A549 (cell line): ENCODE measurements around the gene EIF6. TPM values are rescaled to one million over a fixed set of nuclear protein-coding genes. Genes with fewer than 3 reads are reported as not detected.

Source experiments
- ATAC-seq, 2 experiments: fragments of 200-7000 bp in 1 of 2; fragments of >200 bp in 1 of 2; cut with Nextera tagmentation in 1 of 2; cut with Tn5 transposase in 1 of 2; 3 replicates each; pipeline versions ENCODE4 v1.8.0 to v1.9.1; 2018 to 2020; ENCODE audit warnings: mild to moderate bottlenecking in 1 of 2, moderate library complexity in 1 of 2
- CTCF ChIA-PET: fragments of 300-600 bp; sonication (Branson Sonifier 250); formaldehyde crosslinking; extraction: SDS; loops from one replicate; lab custom pipeline; 2021; ENCODE audit warnings: antibody characterized with exemption, inconsistent platforms; lab: Yijun Ruan, JAX
- POLR2A ChIA-PET: fragments of 350-600 bp; formaldehyde crosslinking; extraction: SDS; loops from one replicate; lab custom pipeline; 2021; ENCODE audit warnings: antibody characterized with exemption, inconsistent platforms; lab: Yijun Ruan, JAX
- DNase-seq, 2 experiments: peaks; one replicate each; pipeline versions ENCODE4 v3.0.0 to v3.0.0-alpha.2; 2011 to 2016; ENCODE audit warnings: low read depth in 1 of 2, low spot score in 1 of 2
- FAIRE-seq: peaks from 2 replicates; lab custom pipeline; 2011; peaks lifted over from hg19 to GRCh38; lab: Jason Lieb, UNC
- H3K27ac ChIP-seq, 2 experiments: fragments of >200 bp; sonication (Bioruptor Twin); formaldehyde crosslinking; 3 replicates each; pipeline ENCODE4 v1.5.1; 2016 to 2017
- H3K4me1 ChIP-seq: fragments of >200 bp; sonication (Bioruptor Twin); formaldehyde crosslinking; 3 replicates; pipeline ENCODE4 v1.6.1; 2016
- H3K4me2 ChIP-seq: fragments of >200 bp; sonication (Bioruptor Twin); formaldehyde crosslinking; 3 replicates; pipeline ENCODE4 v1.6.1; 2016
- H3K4me3 ChIP-seq: fragments of >200 bp; sonication (Bioruptor Twin); formaldehyde crosslinking; 3 replicates; pipeline ENCODE4 v1.5.1; 2016
- H3K9me3 ChIP-seq: fragments of >200 bp; sonication (Bioruptor Twin); formaldehyde crosslinking; 3 replicates; pipeline ENCODE4 v1.6.1; 2016
- BHLHE40 ChIP-seq: IDR thresholded peaks from 2 replicates; pipeline ENCODE4 v1.6.1; 2012; ENCODE audit warnings: low read depth, low read length, inconsistent platforms
- CBX2 ChIP-seq: fragments of 200-600 bp; sonication (generic); IDR thresholded peaks from 2 replicates; pipeline ENCODE4 v1.6.1; 2016; ENCODE audit warnings: low read depth, mild to moderate bottlenecking, borderline replicate concordance
- CHD2 ChIP-seq: fragments of 150-350 bp; IDR thresholded peaks from 2 replicates; pipeline ENCODE4 v1.6.1; 2014; ENCODE audit warnings: low read length; ENCODE audit not compliant: partially characterized antibody
- CTCF ChIP-seq: fragments of >200 bp; sonication (Bioruptor Twin); formaldehyde crosslinking; IDR thresholded peaks from 3 replicates; pipeline ENCODE4 v1.5.1; 2016
- EHF ChIP-seq: fragments of 250-450 bp; sonication (Bioruptor Pico); IDR thresholded peaks from 2 replicates; pipeline ENCODE4 v1.5.0; 2020; ENCODE audit warnings: mild to moderate bottlenecking
- FOSL2 ChIP-seq, 2 experiments: fragments of 450-650 bp in 1 of 2; fragments of >200 bp in 1 of 2; sonication (Bioruptor Twin) in 1 of 2; formaldehyde crosslinking; IDR thresholded peaks; 2 replicates each; pipeline versions ENCODE4 v1.5.0 to v1.6.1; 2016 to 2020; ENCODE audit warnings: mild to moderate bottlenecking in 1 of 2, moderate library complexity in 1 of 2
- GATA3 ChIP-seq: IDR thresholded peaks from 2 replicates; pipeline ENCODE4 v1.6.1; 2012; ENCODE audit warnings: borderline replicate concordance
- HEYL ChIP-seq: fragments of 250-450 bp; sonication (Bioruptor Pico); IDR thresholded peaks from 2 replicates; pipeline ENCODE4 v1.8.0; 2021; ENCODE audit warnings: mild to moderate bottlenecking, moderate library complexity
- HOXB13 ChIP-seq: fragments of 250-450 bp; sonication (Bioruptor Pico); IDR thresholded peaks from 2 replicates; pipeline ENCODE4 v1.5.0; 2020; ENCODE audit warnings: low read depth, mild to moderate bottlenecking, moderate library complexity
- JUN ChIP-seq, 2 experiments: fragments of >200 bp; sonication (Bioruptor Twin); formaldehyde crosslinking; IDR thresholded peaks; 2 replicates in 1 of 2; 3 replicates in 1 of 2; pipeline ENCODE4 v1.6.1; 2016 to 2017
- KDM1A ChIP-seq: fragments of 200-600 bp; sonication (generic); IDR thresholded peaks from 2 replicates; pipeline ENCODE4 v1.6.1; 2016; ENCODE audit warnings: low read depth, mild to moderate bottlenecking
- KDM5A ChIP-seq: fragments of 200-600 bp; sonication (generic); IDR thresholded peaks from 2 replicates; pipeline ENCODE4 v1.6.1; 2016; ENCODE audit warnings: antibody characterized with exemption, mild to moderate bottlenecking
- MAFK ChIP-seq: fragments of 450-650 bp; IDR thresholded peaks from 2 replicates; pipeline ENCODE4 v1.6.1; 2014; ENCODE audit not compliant: partially characterized antibody
- MAZ ChIP-seq: fragments of 150-350 bp; IDR thresholded peaks from 2 replicates; pipeline ENCODE4 v1.6.1; 2014; ENCODE audit warnings: antibody characterized with exemption, low read depth, low read length, borderline replicate concordance
- NFE2L2 ChIP-seq: fragments of 150-350 bp; conservative IDR thresholded peaks from 2 replicates; pipeline ENCODE4 v1.6.1; 2014; ENCODE audit warnings: low read length
- NPAS2 ChIP-seq: fragments of 250-450 bp; sonication (Bioruptor Pico); IDR thresholded peaks from 2 replicates; pipeline ENCODE4 v1.8.0; 2022; ENCODE audit warnings: mild to moderate bottlenecking, moderate library complexity, borderline replicate concordance
- NR3C1 ChIP-seq: fragments of >200 bp; sonication (Bioruptor Twin); formaldehyde crosslinking; IDR thresholded peaks from 3 replicates; pipeline ENCODE4 v1.6.1; 2017
- PBX3 ChIP-seq: IDR thresholded peaks from 2 replicates; pipeline ENCODE4 v1.6.1; 2012
- POLR2A ChIP-seq: IDR thresholded peaks from 2 replicates; pipeline ENCODE4 v1.6.1; 2012; ENCODE audit warnings: mild to moderate bottlenecking, low read length
- POLR2AphosphoS2 ChIP-seq: conservative IDR thresholded peaks from 2 replicates; pipeline ENCODE4 v1.6.1; 2012; ENCODE audit warnings: low read length, improper control_type of control experiment, inconsistent platforms
- REST ChIP-seq: fragments of 200-600 bp; sonication (generic); IDR thresholded peaks from 2 replicates; pipeline ENCODE4 v1.6.1; 2016; ENCODE audit warnings: antibody characterized with exemption, mild to moderate bottlenecking, moderate library complexity
- RNF2 ChIP-seq: fragments of 200-600 bp; sonication (generic); IDR thresholded peaks from 2 replicates; pipeline ENCODE4 v1.6.1; 2016; ENCODE audit warnings: low read depth, mild to moderate bottlenecking, antibody characterized with exemption, moderate library complexity, borderline replicate concordance
- SREBF2 ChIP-seq: fragments of 450-650 bp; IDR thresholded peaks from 2 replicates; pipeline ENCODE4 v1.6.1; 2014; ENCODE audit warnings: mild to moderate bottlenecking, moderate library complexity
- ZC3H11A ChIP-seq: fragments of 450-650 bp; IDR thresholded peaks from 2 replicates; pipeline ENCODE4 v1.6.1; 2014; ENCODE audit warnings: antibody characterized with exemption, mild to moderate bottlenecking
- ZFP36 ChIP-seq: fragments of 450-650 bp; IDR thresholded peaks from 2 replicates; pipeline ENCODE4 v1.6.1; 2014; ENCODE audit warnings: borderline replicate concordance; ENCODE audit not compliant: partially characterized antibody
- WGBS: methylation state at CpG from one replicate; pipeline ENCODE4 v1.1.6; 2017; ENCODE audit errors: missing lambda C conversion rate; 5-methylcytosine and 5-hydroxymethylcytosine counted together
- polyA plus RNA-seq, 4 experiments: library from polyadenylated mRNA; depleted of rRNA in 3 of 4; stranded (reverse); fragments of >200 nt; fragmentation: RNase III in 1 of 4; extraction: RNeasy Plus Mini Kit Qiagen cat#74134 plus additional on column Dnase treatment in 1 of 4; gene quantifications; 2 replicates in 3 of 4; 3 replicates in 1 of 4; pipeline ENCODE4 v1.2.3, GENCODE V29; 2011 to 2017
- TF ChIP-seq, protein P1 (sequence below): fragments of 450-650 bp; IDR thresholded peaks from 2 replicates; pipeline ENCODE4 v1.6.1; 2014; ENCODE audit warnings: antibody characterized with exemption
- TF ChIP-seq, protein P2 (sequence below): fragments of >200 bp; sonication (Bioruptor Twin); formaldehyde crosslinking; IDR thresholded peaks from 2 replicates; pipeline ENCODE4 v1.6.1; 2016

The EIF6 gene
- polyA plus RNA-seq, 2 of the 4 experiments (the other 2 are of a cell fraction) = 184 to 294 TPM

GRCh38 chr20:35280523-35280922 lies 4.0 kb downstream of the EIF6 start:
- whole genome bisulfite sequencing = 86% methylated on average over 5 of the region's 6 CpGs
- Histone ChIP-seq H3K9me3 (no peaks in the 10 kb centered on the region), H3K4me3 (no peak overlapping the region), H3K27ac (no peak overlapping the region), H3K4me1 (peaks cover 37% of the 10 kb centered on the region), H3K4me2 (no peak overlapping the region)
- DNase-seq = no peak
- FAIRE-seq = no peak
- TF ChIP-seq BHLHE40 (no peak), PBX3 (no peak), GATA3 (no peak), KDM1A (no peak), JUN (IDR thresholded peaks at IDR 0.05) (no peak), NPAS2 (CRISPR knock-in tag) (no peak)
- TF ChIP-seq, protein P1, sequence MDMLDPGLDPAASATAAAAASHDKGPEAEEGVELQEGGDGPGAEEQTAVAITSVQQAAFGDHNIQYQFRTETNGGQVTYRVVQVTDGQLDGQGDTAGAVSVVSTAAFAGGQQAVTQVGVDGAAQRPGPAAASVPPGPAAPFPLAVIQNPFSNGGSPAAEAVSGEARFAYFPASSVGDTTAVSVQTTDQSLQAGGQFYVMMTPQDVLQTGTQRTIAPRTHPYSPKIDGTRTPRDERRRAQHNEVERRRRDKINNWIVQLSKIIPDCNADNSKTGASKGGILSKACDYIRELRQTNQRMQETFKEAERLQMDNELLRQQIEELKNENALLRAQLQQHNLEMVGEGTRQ = no peak
- POLR2A ChIA-PET = interaction anchor here (1.1 kb wide), 1 partner anchor 27 kb away, joined by 3 read pairs; no protein-coding TSS in a partner anchor
- no peak for ATAC-seq
- CTCF ChIA-PET = interaction anchor here (0.6 to 6.7 kb wide), 10 partner anchors 9 to 184 kb away, joined by 3 to 39 read pairs (median 4); no protein-coding TSS in a partner anchor

GRCh38 chr20:35279533-35280174 lies 4.9 kb downstream of the EIF6 start:
- CTCF ChIA-PET = interaction anchor here (0.6 to 6.7 kb wide), 15 partner anchors 10 to 255 kb away, joined by 3 to 39 read pairs (median 4); partner anchors contain the start of gene GDF5
- Histone ChIP-seq H3K4me2 (no peak overlapping the region), H3K9me3 (no peaks in the 10 kb centered on the region), H3K4me3 (no peak overlapping the region), H3K27ac (no peak overlapping the region), H3K4me1 (peaks cover 40% of the 10 kb centered on the region)
- DNase-seq = no peak
- 89% methylated on average over 7 of the region's 7 CpGs for WGBS
- FAIRE-seq = no peak
- TF ChIP-seq, protein P2, sequence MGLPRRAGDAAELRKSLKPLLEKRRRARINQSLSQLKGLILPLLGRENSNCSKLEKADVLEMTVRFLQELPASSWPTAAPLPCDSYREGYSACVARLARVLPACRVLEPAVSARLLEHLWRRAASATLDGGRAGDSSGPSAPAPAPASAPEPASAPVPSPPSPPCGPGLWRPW = no peak
- TF ChIP-seq KDM5A = no peak
- no peak; the same call in 1 of the 2 replicates for TF ChIP-seq POLR2AphosphoS2
- TF ChIP-seq FOSL2 (IDR thresholded peaks at IDR 0.05) = no peak
- TF ChIP-seq FOSL2 (CRISPR knock-in tag; IDR thresholded peaks at IDR 0.05) = no peak
- TF ChIP-seq SREBF2 = no peak
- TF ChIP-seq MAZ = no peak
- no peak for TF ChIP-seq GATA3
- TF ChIP-seq RNF2 = no peak
- no peak for TF ChIP-seq CTCF
- TF ChIP-seq POLR2A = no peak
- TF ChIP-seq ZC3H11A = no peak
- no peak for TF ChIP-seq MAFK
- TF ChIP-seq ZFP36 = no peak
- ATAC-seq = no peak
- POLR2A ChIA-PET = interaction anchor here (0.6 kb wide), 1 partner anchor 13 kb away, joined by 3 read pairs; no protein-coding TSS in a partner anchor

- H3K9me3 ChIP-seq = no peaks in the 10 kb centered on the region
- FAIRE-seq (no peak), DNase-seq (no peak), ATAC-seq (no peak)
- POLR2A ChIA-PET = interaction anchor here (0.6 kb wide), 1 partner anchor 13 kb away, joined by 3 read pairs; no protein-coding TSS in a partner anchor
- H3K4me2 ChIP-seq = no peak overlapping the region
- H3K27ac ChIP-seq = peak overlapping the region in 1 of 2 experiments; percentile 99; a peak in 1 of 6 replicates
- TF ChIP-seq POLR2A (no peak), HOXB13 (CRISPR knock-in tag) (no peak), HEYL (CRISPR knock-in tag) (no peak), CBX2 (no peak), NFE2L2 (no peak), NR3C1 (no peak), EHF (CRISPR knock-in tag) (no peak), REST (no peak), ZC3H11A (no peak), CHD2 (no peak)
- peaks cover 40% of the 10 kb centered on the region for H3K4me1 ChIP-seq
- H3K4me3 ChIP-seq = no peak overlapping the region
- WGBS = 91% methylated on average over 5 of the region's 5 CpGs
- CTCF ChIA-PET = interaction anchor here (0.6 to 6.7 kb wide), 13 partner anchors 10 to 255 kb away, joined by 3 to 39 read pairs (median 4); partner anchors contain the start of gene GDF5
Observed at GRCh38 chr20:35279040-35279439, 5.5 kb downstream of the EIF6 start.
